Prostate gland (tissue), 2 donors: ENCODE results near the gene TET2.

Experiments used
- CTCF ChIP-seq, 4 experiments: fragments of 200-600 bp in 2 of 4; fragments of 450-650 bp in 2 of 4; sonication (generic) in 2 of 4; IDR thresholded peaks; 1 replicate in 3 of 4; 2 replicates in 1 of 4; pipeline ENCODE4 v1.5.1; 2016 to 2019; ENCODE audit warnings: antibody characterized with exemption in 4 of 4, mild to moderate bottlenecking in 2 of 4, moderate library complexity in 2 of 4
- POLR2A ChIP-seq: fragments of 450-650 bp; IDR thresholded peaks from one replicate; pipeline ENCODE4 v1.6.1; 2016; ENCODE audit warnings: antibody characterized with exemption, mild to moderate bottlenecking
- POLR2AphosphoS5 ChIP-seq: sonication (generic); formaldehyde crosslinking; IDR thresholded peaks from one replicate; pipeline ENCODE4 v1.6.1; 2017; ENCODE audit warnings: antibody characterized with exemption

- no peak for TF ChIP-seq CTCF (IDR thresholded peaks at IDR 0.05)
- no peak for TF ChIP-seq POLR2A
- no peak for TF ChIP-seq POLR2AphosphoS5
Observed at GRCh38 chr4:105265689-105266088, 119.0 kb downstream of the TET2 start.
